Measurements from ENCODE around the gene ABHD2. TPM values are rescaled to one million over a fixed set of nuclear protein-coding genes. Genes with fewer than 3 reads are reported as not detected.
A peak's percentile ranks its signal among the peaks of the same experiment; 100 is the strongest.

Gene ABHD2
- total and polyA plus RNA-seq, 2 experiments from 2014 or later = 5.2 to 15.2 TPM

- H3F3A ChIP-seq (replicated peaks; ENCODE audit: low read depth) = no peaks in the 10 kb centered on the region
- no peak overlapping the region; the same call in 1 of the 2 replicates for H3K27ac Mint-ChIP-seq
- H3K4me3 Mint-ChIP-seq = no peak overlapping the region
- H3K27me3 Mint-ChIP-seq (ENCODE audit: insufficient read depth, low read depth, poor library complexity) = no peaks in the 10 kb centered on the region
- H3K9me2 ChIP-seq (ENCODE audit: insufficient read depth) = no peaks in the 10 kb centered on the region
- no peak for ATAC-seq
- H3K9me3 Mint-ChIP-seq = no peaks in the 10 kb centered on the region
- no peaks in the 10 kb centered on the region for H3K79me2 ChIP-seq (replicated peaks; ENCODE audit: insufficient read depth)
- no peak for DNase-seq (ENCODE audit: low spot score)
- no peak overlapping the region for H2AFZ ChIP-seq
- no peaks in the 10 kb centered on the region for H3K36me3 ChIP-seq (ENCODE audit: insufficient read depth)
- H3K27me3 ChIP-seq (ENCODE audit: insufficient read depth) = no peaks in the 10 kb centered on the region
- H4K20me1 ChIP-seq (replicated peaks; ENCODE audit: insufficient read depth) = 0 out of 2 replicates have a peak, but pooled peaks cover 2% of the 10 kb centered on the region
- peaks cover 7% of the 10 kb centered on the region; the same call in 1 of the 2 replicates for H3K4me1 ChIP-seq (ENCODE audit: insufficient read depth)
- H3K27ac ChIP-seq (ENCODE audit: low read depth) = 0 out of 2 replicates have a peak overlapping the region, but pooled peaks have one; percentile 24
- H3K4me3 ChIP-seq = no peak overlapping the region
- H3K4me2 ChIP-seq = no peak overlapping the region
- H3K36me3 Mint-ChIP-seq (ENCODE audit: low read depth) = peaks cover 17% of the 10 kb centered on the region
- H3K4me1 Mint-ChIP-seq = peaks cover 14% of the 10 kb centered on the region
- TF ChIP-seq EZH2phosphoT487 (IDR thresholded peaks at IDR 0.05; ENCODE audit: unreplicated experiment) (no peak), JUNB (IDR thresholded peaks at IDR 0.05; ENCODE audit: unreplicated experiment) (no peak), ZNF462 (CRISPR knock-in tag; IDR thresholded peaks at IDR 0.05) (no peak), ZNF331 (CRISPR knock-in tag; IDR thresholded peaks at IDR 0.05; ENCODE audit: low read depth) (no peak), ETS1 (IDR thresholded peaks at IDR 0.05) (no peak), CTCF (conservative IDR thresholded peaks at IDR 0.05; ENCODE audit: low read depth in 2 of 2) (no peak), POLR2AphosphoS5 (IDR thresholded peaks at IDR 0.05; ENCODE audit: low read depth) (no peak), REST (IDR thresholded peaks at IDR 0.05; ENCODE audit: unreplicated experiment) (no peak), NANOG (IDR thresholded peaks at IDR 0.05; ENCODE audit: borderline replicate concordance) (no peak), EZH2 (IDR thresholded peaks at IDR 0.05; ENCODE audit: low read depth, unreplicated experiment) (no peak), ZNF114 (CRISPR knock-in tag; IDR thresholded peaks at IDR 0.05) (no peak), CREB1 (CRISPR knock-in tag; IDR thresholded peaks at IDR 0.05; ENCODE audit: low read depth) (no peak), STAT1 (IDR thresholded peaks at IDR 0.05; ENCODE audit: unreplicated experiment) (no peak)
These were observed 62.8 kb downstream of the ABHD2 start for GRCh38 chr15:89150762-89151664.

Measured in GM23338 (cell line).